HG03097 (cell line): ENCODE data around the gene LMNTD1.

ENCODE experiments used
- ATAC-seq: cut with Tn5 transposase; IDR thresholded peaks from one replicate; pipeline ENCODE4 v1.9.1; 2021; ENCODE audit not compliant: unreplicated experiment, low FRiP score

The LMNTD1 gene

GRCh38 chr12:25556153-25556552 lies 3.1 kb upstream of the LMNTD1 start:
- ATAC-seq, result no peak

DNA sequence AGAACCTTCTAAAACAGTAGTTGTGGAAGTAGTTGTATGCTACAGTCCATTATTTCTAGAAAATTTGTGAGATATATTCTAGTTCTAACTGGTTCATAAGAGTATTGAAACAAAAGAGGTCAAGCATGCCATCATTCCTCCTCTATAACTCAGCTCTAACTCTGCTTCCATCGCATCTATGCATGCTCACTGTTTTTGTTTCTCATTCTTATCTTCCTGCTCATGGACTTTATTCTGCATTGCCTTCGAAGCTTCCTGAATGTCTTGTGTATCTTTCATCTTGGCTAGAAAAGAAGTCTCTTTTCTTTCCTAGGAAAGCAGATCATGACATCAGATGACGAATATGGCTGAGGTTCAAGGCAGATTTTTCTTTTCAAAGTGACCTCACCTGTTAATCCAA lies 402 bp downstream of the LMNTD1 start:
- no peak for ATAC-seq

GRCh38 chr12:25550186-25550585 lies 2.9 kb downstream of the LMNTD1 start:
- no peak for ATAC-seq

DNA sequence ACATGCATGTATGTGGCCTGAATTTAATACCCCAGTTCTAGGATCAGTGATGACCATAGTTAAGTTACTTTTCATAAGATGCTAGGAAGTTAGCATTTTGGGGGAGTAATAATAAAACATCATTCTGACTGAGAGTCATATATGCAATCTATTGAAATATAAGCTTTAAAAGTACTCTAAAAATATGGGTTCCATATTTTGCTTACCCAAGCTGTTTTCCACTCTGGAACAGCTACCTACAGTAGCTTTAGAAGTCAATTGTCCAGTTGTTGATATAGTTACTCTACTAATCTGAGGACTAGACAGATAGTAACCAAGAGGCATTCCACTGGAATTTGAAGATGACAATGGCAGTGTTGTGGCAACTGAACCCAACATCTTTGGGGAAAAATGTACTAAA lies 4.0 kb downstream of the LMNTD1 start:
- no peak for ATAC-seq

- no peak for ATAC-seq
These were observed 6.8 kb downstream of the LMNTD1 start for GRCh38 chr12:25546318-25546717.

DNA sequence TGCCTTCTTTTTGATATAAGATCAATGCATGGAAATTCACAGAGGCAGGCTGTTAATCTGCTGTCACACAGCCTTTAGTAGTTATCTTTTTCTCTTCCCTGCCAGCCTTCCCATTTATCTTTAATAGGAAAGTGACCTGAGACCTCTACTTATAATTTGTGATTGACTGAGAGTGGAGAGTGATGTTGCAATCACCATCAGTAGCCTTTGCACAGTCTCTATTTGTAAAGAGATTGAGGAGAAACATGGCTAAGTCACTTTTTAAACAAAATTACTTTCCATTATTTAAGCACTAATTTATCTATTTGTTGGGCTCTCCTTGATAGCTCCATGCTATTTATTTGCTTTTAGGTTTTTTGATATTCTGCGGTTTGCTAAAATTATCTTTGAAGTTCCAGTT lies 19.9 kb downstream of the LMNTD1 start:
- no peak for ATAC-seq

DNA sequence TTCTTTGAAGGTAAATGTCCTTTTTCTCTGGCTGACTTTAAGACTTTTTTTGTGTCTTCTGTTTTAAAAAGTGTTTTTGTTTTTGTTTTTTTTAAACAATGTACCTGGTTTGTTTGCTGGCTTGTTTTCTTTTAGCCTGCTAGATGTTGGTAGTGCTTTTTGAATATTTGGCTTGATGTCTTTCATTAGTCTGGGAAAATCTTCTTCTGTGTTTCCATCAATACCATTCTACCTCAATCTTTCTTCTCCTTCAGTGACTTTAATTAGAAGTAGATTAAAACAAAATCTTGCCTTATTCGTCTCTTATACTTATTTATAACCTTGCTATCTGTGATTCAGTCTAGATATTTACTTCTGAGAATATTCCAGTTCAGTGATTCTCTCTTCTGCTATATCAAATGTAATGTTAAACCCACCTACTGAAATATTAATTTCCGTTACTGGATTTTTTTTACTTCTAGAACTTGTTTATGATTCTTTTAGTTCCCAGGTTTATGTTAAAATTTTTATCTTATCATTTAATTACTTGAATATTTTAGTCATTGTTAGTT lies 21.5 kb downstream of the LMNTD1 start:
- no peak for ATAC-seq

GRCh38 chr12:25529738-25530137 lies 23.3 kb downstream of the LMNTD1 start:
- ATAC-seq, result no peak

DNA sequence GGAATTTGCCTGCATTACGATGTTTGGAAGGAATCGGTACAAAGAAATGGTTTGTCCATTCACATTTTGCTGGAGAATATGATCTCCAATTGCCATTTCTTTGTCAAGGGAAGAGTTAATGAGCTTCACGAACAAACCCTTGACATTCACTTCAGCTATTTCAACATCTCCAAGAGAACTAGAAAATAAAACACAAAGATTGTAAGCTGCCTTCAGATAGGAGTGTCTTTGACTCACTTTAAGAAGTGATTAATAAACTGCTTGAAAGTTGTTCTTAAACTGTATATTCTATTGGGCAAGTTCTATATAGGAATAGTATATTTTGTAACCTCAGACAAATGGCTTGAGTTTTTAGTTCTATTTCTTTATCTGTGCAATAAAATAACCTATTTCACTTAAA lies 26.3 kb downstream of the LMNTD1 start:
- ATAC-seq, result no peak

DNA sequence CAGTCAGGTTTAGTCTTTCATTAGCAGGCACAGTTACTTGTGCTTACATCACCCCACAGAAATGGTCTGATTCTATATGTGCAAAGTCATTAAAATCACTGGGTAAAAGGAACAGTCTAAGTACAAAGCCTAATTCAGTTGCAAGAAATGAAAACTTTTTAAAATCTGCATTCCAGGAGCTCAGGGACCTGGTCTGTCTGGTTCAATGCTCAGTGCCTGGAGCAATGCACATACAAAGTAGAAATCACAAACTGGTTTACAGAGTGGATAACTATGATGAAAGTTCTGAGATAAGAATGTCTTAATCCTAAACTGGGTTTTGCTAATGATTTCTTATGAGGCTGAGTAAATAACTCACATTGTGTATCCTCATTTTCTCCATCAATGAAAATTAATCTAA lies 28.7 kb downstream of the LMNTD1 start:
- ATAC-seq, result no peak

GRCh38 chr12:25521625-25522256 lies 31.3 kb downstream of the LMNTD1 start:
- ATAC-seq, result no peak

- ATAC-seq, result peak; percentile 95
These were observed 34.6 kb downstream of the LMNTD1 start for GRCh38 chr12:25518512-25518911.

- no peak for ATAC-seq
These were observed 48.3 kb downstream of the LMNTD1 start for GRCh38 chr12:25504744-25505143.

GRCh38 chr12:25503666-25504065 lies 49.4 kb downstream of the LMNTD1 start:
- ATAC-seq, result no peak

- no peak for ATAC-seq
These were observed 50.5 kb downstream of the LMNTD1 start for GRCh38 chr12:25502596-25502995.

- no peak for ATAC-seq
These were observed 51.0 kb downstream of the LMNTD1 start for GRCh38 chr12:25502118-25502517.

DNA sequence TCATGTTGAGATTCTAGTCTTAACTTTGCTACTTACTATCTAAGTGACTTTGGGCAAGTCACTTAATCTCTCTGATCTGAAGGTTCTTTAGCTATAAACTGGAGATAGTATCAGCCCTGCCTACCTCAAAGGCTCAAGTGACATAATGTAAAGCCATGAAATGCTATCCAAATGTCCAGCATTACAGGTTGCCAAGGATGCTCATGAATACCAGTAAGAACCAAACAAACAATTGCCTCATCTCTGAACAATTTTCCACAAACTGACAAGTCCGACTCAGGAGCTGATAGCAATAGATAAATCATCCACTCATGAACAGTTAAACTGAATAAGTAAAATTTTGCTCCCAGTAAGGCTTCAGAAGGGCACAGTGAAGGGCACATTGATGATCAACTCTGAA lies 51.5 kb downstream of the LMNTD1 start:
- no peak for ATAC-seq

DNA sequence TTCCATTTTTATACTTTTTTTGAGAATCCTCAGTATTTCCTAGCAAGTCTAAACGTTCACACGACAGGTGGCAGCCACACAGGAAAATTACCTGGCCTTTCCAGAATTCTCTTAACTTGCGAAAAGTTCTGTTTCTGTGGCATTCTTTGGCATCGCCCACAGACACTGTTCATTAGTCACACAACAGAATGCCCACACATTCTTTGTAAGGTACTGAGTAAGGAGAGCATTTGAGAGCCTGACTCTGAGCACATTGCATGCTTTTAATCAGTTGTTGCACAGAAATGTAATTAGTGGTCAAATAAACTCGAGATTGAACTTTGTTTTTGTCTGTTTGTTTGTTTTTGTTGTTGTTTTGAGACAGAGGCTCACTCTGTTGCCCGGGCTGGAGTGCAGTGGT lies 52.4 kb downstream of the LMNTD1 start:
- no peak for ATAC-seq

- ATAC-seq, result no peak
These were observed 56.1 kb downstream of the LMNTD1 start for GRCh38 chr12:25497021-25497420.

- no peak for ATAC-seq
These were observed 56.9 kb downstream of the LMNTD1 start for GRCh38 chr12:25496098-25496587.

- no peak for ATAC-seq
These were observed 57.6 kb downstream of the LMNTD1 start for GRCh38 chr12:25495331-25496097.

GRCh38 chr12:25494926-25495325 lies 58.2 kb downstream of the LMNTD1 start:
- ATAC-seq, result no peak
